SU-DHL-6 (cell line): ENCODE results near the gene CRYGN.

Experiments used
- H2AFZ ChIP-seq: fragments of 200-600 bp; sonication (generic); 2 replicates; pipeline ENCODE4 v1.6.1; 2014; ENCODE audit warnings: low read depth, mild to moderate bottlenecking, moderate library complexity, mixed read lengths, antibody characterized with exemption, low read length; ENCODE audit not compliant: severe bottlenecking
- H3F3A ChIP-seq: fragments of 200-600 bp; shearing (Covaris generic); 2 replicates; pipeline ENCODE4 v1.6.0; 2016; ENCODE audit warnings: antibody characterized with exemption, mild to moderate bottlenecking; ENCODE audit not compliant: insufficient read depth
- H3K27ac ChIP-seq: fragments of 200-600 bp; sonication (generic); 2 replicates; pipeline ENCODE4 v1.5.1; 2016; ENCODE audit warnings: low read depth, mild to moderate bottlenecking, low read length, moderate library complexity, mixed read lengths
- H3K27me3 ChIP-seq: fragments of 200-600 bp; sonication (generic), shearing (Covaris generic); 2 replicates; pipeline ENCODE4 v1.6.0; 2014; ENCODE audit warnings: mild to moderate bottlenecking, low read length
- H3K36me3 ChIP-seq: fragments of 200-600 bp; sonication (generic); 2 replicates; pipeline ENCODE4 v1.6.1; 2014; ENCODE audit warnings: mild to moderate bottlenecking, low read length, mixed read lengths
- H3K4me2 ChIP-seq: fragments of 300-600, 200-600 bp; shearing (Covaris generic), sonication (generic); 2 replicates; pipeline ENCODE4 v1.6.0; 2014; ENCODE audit warnings: low read length, low read depth, mild to moderate bottlenecking; ENCODE audit not compliant: poor library complexity, severe bottlenecking
- H3K4me3 ChIP-seq: fragments of 200-600 bp; sonication (generic); 2 replicates; pipeline ENCODE4 v1.5.1; 2014; ENCODE audit warnings: antibody characterized with exemption, low read length, mild to moderate bottlenecking, mixed read lengths; ENCODE audit not compliant: insufficient read depth, poor library complexity, severe bottlenecking
- H3K79me2 ChIP-seq: fragments of 200-600 bp; sonication (generic); 2 replicates; pipeline ENCODE4 v1.6.1; 2014; ENCODE audit warnings: mild to moderate bottlenecking, low read length, moderate library complexity; ENCODE audit not compliant: insufficient read depth
- H3K9ac ChIP-seq: fragments of 200-600 bp; sonication (generic); 2 replicates; pipeline ENCODE4 v1.7.0; 2014; ENCODE audit warnings: mild to moderate bottlenecking, low read length
- H3K9me2 ChIP-seq: fragments of 200-600 bp; sonication (generic); replicated peaks from 2 replicates; pipeline ENCODE4 v1.6.1; 2014; ENCODE audit warnings: low read length; ENCODE audit not compliant: insufficient read depth
- H3K9me3 ChIP-seq: fragments of 200-600 bp; sonication (generic); 2 replicates; pipeline ENCODE4 v1.6.1; 2014; ENCODE audit warnings: low read length, mixed read lengths; ENCODE audit not compliant: insufficient read depth
- H4K20me1 ChIP-seq: fragments of 200-600 bp; sonication (generic); 2 replicates; pipeline ENCODE4 v1.6.1; 2014; ENCODE audit warnings: low read depth, mild to moderate bottlenecking, antibody characterized with exemption, low read length, moderate library complexity, mixed read lengths
- EZH2phosphoT487 ChIP-seq: fragments of 200-600 bp; sonication (generic), shearing (Covaris generic); conservative IDR thresholded peaks from 2 replicates; pipeline ENCODE4 v1.6.1; 2018; ENCODE audit warnings: mild to moderate bottlenecking, antibody characterized with exemption, low read length, moderate library complexity, mixed read lengths
- TF ChIP-seq, protein P1 (sequence below): fragments of 200-600 bp; sonication (generic); IDR thresholded peaks from one replicate; pipeline ENCODE4 v1.5.1; 2017; ENCODE audit warnings: antibody characterized with exemption, mild to moderate bottlenecking, low read length, moderate library complexity; ENCODE audit not compliant: insufficient read depth, poor library complexity, severe bottlenecking

CRYGN gene

DNA sequence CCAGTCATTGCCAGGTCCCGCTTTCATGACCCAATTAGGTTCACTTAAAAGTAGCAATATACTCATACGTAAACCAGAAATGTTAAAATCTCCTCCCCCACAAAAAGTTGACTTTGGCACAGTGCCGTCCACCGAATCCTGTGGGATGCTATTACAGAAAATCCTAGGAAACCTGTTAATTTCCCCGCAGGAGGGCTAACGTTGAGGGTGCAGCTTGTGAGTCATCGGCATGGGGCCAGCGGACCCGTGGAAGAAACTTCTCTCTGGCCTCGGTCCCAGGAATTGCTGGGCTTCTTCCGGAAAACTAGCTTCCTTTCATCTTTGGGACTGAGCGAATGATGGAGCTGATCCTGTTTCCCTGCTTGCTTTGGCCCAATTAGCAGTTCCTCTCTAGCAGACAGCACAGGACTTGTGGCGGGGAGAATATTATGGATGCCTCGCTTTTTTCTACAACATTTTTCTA lies 13.5 kb downstream of the CRYGN start:
- Histone ChIP-seq H2AFZ (no peak overlapping the region), H3K27ac (no peak overlapping the region)
- TF ChIP-seq, protein P1, sequence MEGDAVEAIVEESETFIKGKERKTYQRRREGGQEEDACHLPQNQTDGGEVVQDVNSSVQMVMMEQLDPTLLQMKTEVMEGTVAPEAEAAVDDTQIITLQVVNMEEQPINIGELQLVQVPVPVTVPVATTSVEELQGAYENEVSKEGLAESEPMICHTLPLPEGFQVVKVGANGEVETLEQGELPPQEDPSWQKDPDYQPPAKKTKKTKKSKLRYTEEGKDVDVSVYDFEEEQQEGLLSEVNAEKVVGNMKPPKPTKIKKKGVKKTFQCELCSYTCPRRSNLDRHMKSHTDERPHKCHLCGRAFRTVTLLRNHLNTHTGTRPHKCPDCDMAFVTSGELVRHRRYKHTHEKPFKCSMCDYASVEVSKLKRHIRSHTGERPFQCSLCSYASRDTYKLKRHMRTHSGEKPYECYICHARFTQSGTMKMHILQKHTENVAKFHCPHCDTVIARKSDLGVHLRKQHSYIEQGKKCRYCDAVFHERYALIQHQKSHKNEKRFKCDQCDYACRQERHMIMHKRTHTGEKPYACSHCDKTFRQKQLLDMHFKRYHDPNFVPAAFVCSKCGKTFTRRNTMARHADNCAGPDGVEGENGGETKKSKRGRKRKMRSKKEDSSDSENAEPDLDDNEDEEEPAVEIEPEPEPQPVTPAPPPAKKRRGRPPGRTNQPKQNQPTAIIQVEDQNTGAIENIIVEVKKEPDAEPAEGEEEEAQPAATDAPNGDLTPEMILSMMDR: no peak
- TF ChIP-seq EZH2phosphoT487: no peak

DNA sequence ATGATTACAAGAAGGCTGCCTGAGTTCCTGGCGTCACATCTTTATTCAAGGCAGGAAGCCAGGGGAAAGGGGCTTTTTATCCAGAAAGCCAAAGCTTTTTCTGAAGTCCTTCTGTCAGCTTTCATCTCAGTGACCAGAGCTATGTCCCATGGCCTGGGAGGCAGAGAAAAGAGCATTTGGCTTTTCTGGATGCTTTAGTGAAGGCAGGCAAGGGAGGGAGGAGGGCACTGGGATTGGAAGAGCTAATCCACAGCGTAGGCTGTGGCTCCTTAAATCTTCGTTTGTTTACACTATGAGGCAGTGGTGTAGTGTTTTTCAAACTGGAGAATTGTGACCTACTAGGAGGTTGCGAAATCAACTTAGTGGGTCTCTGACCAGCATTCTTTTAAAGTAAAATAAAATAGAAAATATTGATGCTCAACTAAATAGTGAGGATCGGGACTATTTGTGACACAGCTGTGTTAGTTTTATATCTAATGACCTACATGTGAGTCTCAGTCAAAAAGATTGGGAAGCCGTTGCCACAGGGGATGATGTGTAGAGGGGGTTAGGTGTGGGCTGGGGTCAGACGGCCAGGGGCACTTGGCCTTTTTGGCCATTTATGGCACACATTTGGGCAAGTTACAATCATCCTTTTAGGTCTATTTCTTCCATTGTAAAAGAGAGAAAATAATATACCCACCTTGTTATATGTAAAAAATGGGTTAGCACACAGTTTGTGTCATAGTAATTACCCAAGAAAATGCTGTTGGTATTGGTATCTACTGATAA lies 14.1 kb downstream of the CRYGN start:
- no peak overlapping the region for H3K9ac ChIP-seq
- H2AFZ ChIP-seq: no peak overlapping the region
- no peaks in the 10 kb centered on the region for H3K36me3 ChIP-seq
- H3F3A ChIP-seq: no peaks in the 10 kb centered on the region
- no peak overlapping the region for H3K4me3 ChIP-seq
- no peaks in the 10 kb centered on the region for H3K27me3 ChIP-seq
- no peaks in the 10 kb centered on the region for H3K9me2 ChIP-seq
- no peaks in the 10 kb centered on the region for H3K79me2 ChIP-seq
- H3K9me3 ChIP-seq: no peaks in the 10 kb centered on the region
- no peak overlapping the region for H3K4me2 ChIP-seq
- no peaks in the 10 kb centered on the region for H4K20me1 ChIP-seq
- no peak overlapping the region for H3K27ac ChIP-seq
- TF ChIP-seq EZH2phosphoT487: no peak
- TF ChIP-seq, protein P1: no peak

More for the DNA sequence above, 13.5 kb downstream of the CRYGN start:
- H3K9ac ChIP-seq: no peak overlapping the region
- H3K79me2 ChIP-seq: no peaks in the 10 kb centered on the region
- no peaks in the 10 kb centered on the region for H3K27me3 ChIP-seq
- H4K20me1 ChIP-seq: no peaks in the 10 kb centered on the region
- no peaks in the 10 kb centered on the region for H3K9me2 ChIP-seq
- no peaks in the 10 kb centered on the region for H3K9me3 ChIP-seq
- no peaks in the 10 kb centered on the region for H3F3A ChIP-seq
- no peak overlapping the region for H3K4me3 ChIP-seq
- H3K36me3 ChIP-seq: no peaks in the 10 kb centered on the region
- H3K4me2 ChIP-seq: no peak overlapping the region

DNA sequence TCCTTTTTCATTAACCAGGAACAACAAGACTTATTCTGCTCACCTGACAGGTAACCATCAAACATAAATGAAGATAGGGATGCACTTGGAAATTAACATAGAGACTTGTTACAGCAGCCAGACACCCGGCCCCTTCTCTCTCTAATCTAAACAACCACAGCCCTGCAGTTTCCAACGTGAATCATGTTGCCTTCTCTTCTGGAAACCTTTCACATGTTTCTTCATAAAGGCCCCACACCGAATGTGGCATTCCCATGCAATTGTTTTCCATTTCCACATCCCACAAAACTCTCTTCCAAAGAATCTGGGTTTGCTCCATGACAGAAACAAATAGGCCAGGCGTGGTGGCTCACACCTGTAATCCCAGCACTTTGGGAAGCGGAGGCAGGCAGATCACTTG lies 15.1 kb downstream of the CRYGN start:
- no peak overlapping the region for H3K27ac ChIP-seq

More for the DNA sequence above, 15.1 kb downstream of the CRYGN start:
- TF ChIP-seq, protein P1: no peak
- no peak for TF ChIP-seq EZH2phosphoT487
- Histone ChIP-seq H3K9me2 (no peaks in the 10 kb centered on the region), H3K4me2 (no peak overlapping the region), H3K36me3 (no peaks in the 10 kb centered on the region), H4K20me1 (no peaks in the 10 kb centered on the region), H3K4me3 (no peak overlapping the region), H3K27me3 (no peaks in the 10 kb centered on the region), H3K9me3 (no peaks in the 10 kb centered on the region; the same call in 1 of the 2 replicates), H3K9ac (no peak overlapping the region), H3K79me2 (no peaks in the 10 kb centered on the region), H3F3A (no peaks in the 10 kb centered on the region), H2AFZ (no peak overlapping the region)
